GM12875 (cell line): ENCODE results near the gene MYO9A.
"Not testable (repeated sequence)": the region's sequence is repeated elsewhere in the genome, so short reads cannot be mapped to it uniquely, and the experiment has no call there.

Experiments used
- H3K4me3 ChIP-seq: one replicate; pipeline ENCODE4 v1.5.1; 2011; ENCODE audit warnings: low read depth, low read length, control low read depth
- TF ChIP-seq, protein P1 (sequence below): IDR thresholded peaks from 2 replicates; pipeline ENCODE4 v1.5.1; 2011; ENCODE audit warnings: low read depth, mild to moderate bottlenecking, control low read depth, inconsistent platforms, low read length, moderate library complexity, borderline replicate concordance; ENCODE audit not compliant: insufficient read depth

The MYO9A gene

DNA sequence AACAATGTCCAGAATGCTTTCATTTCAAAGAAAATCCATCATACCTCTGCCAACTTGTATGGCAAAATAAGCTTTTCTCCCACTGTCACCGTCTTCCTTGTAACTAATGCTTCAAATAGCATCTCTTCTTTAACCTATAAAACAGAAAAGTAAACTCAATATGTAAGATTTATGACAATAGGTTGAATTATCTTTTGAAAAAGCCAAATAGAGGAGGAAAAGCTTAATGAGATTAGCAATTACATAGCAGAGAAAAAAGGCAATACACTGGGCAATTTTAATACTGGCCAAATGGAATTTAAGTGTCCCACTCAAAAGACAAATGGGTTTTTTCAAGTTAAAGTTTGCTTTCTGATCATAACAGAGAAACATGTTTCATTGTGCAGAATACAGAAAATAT is 118.1 kb downstream of the MYO9A start:
- TF ChIP-seq, protein P1, sequence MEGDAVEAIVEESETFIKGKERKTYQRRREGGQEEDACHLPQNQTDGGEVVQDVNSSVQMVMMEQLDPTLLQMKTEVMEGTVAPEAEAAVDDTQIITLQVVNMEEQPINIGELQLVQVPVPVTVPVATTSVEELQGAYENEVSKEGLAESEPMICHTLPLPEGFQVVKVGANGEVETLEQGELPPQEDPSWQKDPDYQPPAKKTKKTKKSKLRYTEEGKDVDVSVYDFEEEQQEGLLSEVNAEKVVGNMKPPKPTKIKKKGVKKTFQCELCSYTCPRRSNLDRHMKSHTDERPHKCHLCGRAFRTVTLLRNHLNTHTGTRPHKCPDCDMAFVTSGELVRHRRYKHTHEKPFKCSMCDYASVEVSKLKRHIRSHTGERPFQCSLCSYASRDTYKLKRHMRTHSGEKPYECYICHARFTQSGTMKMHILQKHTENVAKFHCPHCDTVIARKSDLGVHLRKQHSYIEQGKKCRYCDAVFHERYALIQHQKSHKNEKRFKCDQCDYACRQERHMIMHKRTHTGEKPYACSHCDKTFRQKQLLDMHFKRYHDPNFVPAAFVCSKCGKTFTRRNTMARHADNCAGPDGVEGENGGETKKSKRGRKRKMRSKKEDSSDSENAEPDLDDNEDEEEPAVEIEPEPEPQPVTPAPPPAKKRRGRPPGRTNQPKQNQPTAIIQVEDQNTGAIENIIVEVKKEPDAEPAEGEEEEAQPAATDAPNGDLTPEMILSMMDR = no peak
- no peak overlapping the region for H3K4me3 ChIP-seq

DNA sequence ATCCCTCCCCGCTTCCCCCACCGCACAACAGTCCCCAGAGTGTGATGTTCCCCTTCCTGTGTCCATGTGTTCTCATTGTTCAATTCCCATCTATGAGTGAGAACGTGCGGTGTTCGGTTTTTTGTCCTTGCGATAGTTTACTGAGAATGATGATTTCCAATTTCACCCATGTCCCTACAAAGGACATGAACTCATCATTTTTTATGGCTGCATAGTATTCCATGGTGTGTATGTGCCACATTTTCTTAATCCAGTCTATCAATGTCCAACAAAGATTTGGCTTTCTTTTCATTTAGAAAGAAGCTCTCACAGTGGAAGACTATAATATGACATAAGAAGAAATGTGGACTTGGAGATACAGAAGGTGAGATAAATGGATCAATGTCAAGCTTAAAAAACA is 119.2 kb downstream of the MYO9A start:
- not testable (repeated sequence) for H3K4me3 ChIP-seq

DNA sequence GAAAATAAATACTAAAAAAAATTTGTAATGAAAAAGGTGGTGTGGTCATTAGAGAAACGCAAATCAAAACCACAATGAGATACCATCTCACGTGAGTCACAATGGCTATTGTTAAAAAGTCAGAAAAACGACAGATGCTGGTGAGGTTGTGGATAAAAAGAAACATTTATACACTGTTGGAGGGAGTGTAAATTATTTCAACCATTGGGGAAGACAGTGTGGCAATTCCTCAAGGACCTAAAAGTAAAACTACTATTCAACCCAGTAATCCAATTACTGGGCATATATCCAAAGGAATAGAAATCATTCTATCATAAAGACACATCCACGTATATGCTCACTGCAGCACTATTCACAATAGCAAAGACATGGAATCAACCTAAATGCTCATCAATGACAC is 120.3 kb downstream of the MYO9A start:
- TF ChIP-seq, protein P1 = no peak
- H3K4me3 ChIP-seq = no peak overlapping the region

DNA sequence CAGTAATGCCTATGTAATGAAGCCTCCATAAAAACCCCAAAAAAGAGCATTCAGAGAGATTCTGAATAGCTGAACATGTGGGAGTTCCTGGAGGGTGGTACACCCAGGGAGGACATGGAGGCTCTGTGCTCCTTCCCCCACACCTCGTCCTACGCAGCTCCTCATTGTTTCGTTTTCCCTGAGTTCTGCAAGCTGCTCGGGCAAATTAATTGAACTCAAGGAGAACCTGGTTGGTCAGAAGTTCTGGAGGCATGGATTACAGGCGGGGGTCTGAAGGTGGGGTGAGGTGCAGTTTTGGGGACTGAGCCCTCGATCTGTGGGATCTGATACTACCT is 142.2 kb downstream of the MYO9A start:
- H3K4me3 ChIP-seq = no peak overlapping the region
- TF ChIP-seq, protein P1 = no peak

DNA sequence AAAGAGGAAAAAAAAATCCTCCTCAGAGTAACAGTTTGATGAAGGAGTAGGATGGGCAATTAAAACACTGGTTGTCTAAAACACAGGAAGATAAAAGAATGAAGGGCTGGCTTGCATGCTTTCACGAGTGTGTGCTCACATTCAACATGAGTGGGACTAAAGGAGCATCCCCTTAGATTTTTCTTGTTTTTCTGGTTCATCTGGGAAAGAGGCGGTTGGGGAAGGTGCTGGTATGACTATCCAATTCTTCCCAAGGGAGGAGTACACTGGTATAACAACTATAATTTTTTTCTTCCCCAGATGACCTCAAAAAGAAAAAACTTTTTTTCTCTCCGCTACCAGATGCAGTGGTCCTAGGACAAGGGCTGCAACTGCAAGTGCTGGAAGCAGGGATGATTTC is 143.7 kb downstream of the MYO9A start:
- no peak overlapping the region for H3K4me3 ChIP-seq
- TF ChIP-seq, protein P1 = no peak

DNA sequence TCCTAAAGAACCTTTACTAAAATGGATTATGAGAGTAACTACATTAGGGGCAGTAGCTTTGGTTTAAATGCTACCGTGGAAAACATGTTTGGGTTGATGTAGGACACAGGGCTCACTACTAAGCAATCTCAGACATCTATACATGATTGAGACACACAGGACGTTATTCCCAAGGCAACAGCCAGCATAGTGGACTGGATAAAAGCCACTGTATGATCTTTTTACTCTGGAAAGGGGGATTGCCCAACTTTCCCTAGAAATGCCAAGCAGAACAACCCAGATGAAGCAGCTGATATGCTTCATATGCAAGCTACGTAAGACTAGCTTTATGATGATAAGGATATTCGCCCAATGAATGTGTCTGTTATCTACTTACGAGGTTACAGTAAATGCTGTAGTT is 144.6 kb downstream of the MYO9A start:
- H3K4me3 ChIP-seq = no peak overlapping the region
- TF ChIP-seq, protein P1 = no peak

DNA sequence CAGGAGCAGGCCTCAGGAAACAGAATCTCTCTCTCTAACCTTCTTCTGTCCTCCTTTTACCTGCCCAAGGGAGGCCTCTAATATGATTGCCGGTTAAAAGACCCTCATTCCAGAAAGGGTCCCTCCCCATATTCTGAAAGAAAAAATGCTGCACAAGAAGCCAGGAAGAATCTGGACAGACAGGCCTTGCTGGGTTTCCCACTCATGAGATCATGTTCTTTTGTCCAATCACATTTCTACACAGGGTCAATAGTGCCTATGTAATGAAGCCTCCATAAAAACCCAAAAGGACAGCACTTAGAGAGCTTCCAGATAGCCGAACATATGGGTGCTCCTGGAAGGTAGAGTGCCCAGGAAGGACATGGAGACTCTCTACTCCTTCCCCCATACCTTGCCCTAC is 146.0 kb downstream of the MYO9A start:
- TF ChIP-seq, protein P1 = no peak
- H3K4me3 ChIP-seq = no peak overlapping the region

DNA sequence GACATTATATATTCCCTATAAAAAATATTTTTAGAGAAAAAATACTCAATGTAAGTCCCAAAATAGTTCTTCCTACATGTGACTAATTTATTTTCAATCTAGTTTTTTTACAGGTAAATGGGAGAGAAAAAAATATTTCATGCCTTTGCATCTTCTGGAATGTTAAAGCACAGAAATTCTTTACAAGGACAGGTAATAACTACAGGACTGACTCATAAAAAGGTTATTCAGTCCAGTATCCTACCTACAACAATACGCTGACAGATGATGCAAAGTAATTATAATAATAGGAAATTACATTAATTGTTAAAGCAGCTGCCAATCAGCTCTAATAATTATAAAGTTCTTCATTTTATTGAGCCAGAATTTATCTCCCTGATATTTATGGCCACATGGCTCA is 147.5 kb downstream of the MYO9A start:
- TF ChIP-seq, protein P1 = no peak
- no peak overlapping the region for H3K4me3 ChIP-seq
